Stromal cell of bone marrow (primary cell): ENCODE data around the gene SPRED1.
A peak's percentile ranks its signal among the peaks of the same experiment; 100 is the strongest.

Experiments
- DNase-seq: peaks from one replicate; pipeline ENCODE4 v3.0.0-alpha.2; 2012; ENCODE audit warnings: low read depth

Gene SPRED1

DNA sequence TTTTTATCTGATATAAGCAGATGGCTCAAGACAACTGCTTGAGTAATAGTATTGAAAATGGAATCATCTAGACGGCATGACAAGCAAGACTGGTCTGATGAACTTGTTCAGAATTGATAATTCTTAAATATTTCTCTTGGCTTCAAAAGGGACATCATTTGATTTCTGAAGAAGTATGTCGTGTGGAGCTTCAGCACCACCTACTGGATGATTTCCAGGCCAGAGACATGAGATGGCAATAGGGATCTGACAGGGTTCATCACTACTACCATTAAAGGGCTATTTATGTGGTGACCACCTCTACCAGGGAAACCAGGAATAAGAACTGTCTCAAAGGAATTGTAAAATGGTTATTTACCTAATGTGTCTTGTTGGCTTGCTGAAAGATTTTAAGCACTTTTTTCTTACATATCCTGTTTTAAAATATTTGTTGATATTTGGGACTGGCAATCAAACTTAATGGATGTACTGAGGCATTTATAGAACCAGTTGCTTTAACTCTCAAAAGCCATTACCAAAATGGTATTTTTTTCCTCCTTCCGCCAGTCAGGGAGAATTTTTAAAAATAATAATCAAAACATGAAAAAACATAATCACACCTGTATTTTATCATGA is 101.8 kb downstream of the SPRED1 start:
- peak; percentile 53 for DNase-seq

DNA sequence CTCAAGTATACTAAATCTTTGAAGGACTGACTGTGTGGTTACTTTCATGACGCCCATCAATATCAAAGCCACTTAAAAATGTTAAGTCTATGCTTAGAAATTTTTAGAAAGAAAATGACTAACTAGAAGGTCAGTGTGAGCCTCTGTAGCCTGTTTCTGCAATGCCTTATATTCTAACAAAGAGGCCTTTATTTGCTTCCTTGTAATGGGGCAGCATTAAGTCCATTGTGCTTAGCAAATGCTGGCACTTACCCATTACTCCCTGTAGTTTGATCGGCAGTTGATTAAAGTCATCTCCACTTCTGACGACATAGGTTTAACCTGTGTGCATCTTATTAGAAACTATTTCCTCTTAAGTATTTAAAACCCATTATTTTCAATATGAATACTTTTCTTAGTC is 109.7 kb downstream of the SPRED1 start:
- DNase-seq = no peak

DNA sequence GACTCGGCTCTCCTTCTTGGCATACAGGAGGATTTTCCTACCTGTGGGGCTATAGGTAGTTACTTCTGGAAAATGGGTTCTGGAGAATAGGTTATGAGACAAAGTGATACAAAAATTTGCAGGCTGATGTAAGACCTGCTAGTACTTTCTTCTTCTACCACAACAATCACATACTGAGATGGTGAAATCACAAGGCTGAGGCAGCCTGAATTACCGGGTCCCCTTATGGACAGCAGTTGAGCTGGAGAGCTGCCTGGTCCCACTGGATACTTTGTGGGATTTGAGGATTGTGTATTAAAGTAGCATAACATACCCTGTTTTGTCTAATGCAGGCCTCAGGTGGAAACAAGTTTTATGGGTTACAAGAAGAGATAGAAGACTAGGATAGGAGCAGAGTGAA is 114.8 kb downstream of the SPRED1 start:
- no peak for DNase-seq

DNA sequence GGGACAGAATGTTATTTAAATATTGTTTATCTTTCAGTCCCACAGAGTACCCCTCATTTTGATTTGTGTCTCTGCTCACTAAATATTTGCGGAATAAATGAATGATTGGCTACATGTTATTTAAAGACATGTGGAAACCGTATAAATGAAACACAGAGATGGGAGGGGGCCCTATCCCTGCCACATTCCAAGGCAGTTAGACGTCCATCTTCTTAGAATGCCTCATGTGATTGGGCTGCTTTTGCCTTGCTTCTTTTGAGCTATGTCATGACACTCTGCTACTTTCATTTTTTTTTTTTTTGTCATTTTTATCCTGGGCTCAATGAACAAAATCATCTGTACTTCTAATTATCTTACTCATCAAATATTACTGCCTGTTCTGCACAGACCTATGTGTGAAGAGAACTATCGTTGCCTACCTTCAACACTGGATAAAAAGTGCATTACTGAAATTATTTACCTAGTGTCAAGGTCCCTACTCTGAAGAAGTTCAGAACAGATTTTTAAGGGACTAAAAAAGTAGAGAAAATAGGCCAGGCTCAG is 117.4 kb downstream of the SPRED1 start:
- no peak for DNase-seq

DNA sequence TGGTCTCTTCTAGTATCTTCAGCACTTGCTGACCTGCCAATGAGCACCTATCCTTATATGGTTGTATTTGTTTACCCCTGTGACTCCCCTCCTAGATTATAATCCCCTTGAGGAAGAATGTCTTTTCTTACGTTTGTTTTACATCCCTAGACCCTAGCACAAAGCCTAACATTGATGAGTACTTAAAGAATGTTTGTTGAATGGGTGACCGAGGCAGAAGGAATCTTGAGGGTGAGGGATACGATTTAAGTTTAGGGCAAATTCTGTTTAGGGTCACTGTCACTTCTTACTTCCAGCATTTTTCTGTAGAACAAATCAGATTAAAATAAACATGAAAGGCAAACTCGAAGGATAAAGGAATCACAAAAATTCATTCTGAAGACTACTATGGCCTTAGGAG is 120.4 kb downstream of the SPRED1 start:
- DNase-seq = no peak

DNA sequence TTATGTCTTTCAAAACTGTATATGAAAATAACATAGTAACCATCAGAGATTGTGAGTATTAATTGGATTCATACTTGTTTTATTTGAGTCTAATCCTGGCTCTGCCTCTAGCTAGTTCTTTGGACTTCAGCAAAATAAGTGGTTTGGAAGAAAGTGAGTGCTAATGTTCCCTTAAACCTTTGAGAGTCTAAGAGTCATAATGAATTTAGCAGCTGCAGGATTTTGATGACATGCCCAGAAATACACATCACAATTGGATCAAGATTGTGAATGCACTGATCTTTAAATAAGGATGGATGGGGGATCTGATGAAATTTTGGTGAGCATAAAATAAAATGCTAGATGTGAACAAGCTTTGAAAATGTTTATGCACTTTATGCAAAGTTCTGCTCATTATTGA is 121.4 kb downstream of the SPRED1 start:
- no peak for DNase-seq

DNA sequence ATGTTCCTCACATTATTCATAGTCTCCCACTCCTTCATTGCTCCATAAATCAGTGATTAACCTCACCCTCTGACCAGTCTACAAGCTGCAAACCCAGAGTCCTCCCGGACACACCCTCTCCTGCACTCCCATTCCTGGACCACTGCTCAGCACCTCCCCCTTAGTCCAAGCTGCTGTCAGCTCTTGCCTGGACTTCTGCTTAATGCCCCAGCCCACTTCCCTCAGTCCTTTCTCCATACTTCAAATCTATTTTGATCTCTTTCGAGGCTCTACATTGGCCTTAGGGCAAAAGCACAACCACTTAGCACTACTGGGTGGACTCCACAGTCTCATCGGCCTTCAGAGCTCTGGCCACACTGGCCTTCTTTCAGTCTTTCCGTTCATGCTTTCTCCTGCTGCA is 121.9 kb downstream of the SPRED1 start:
- no peak for DNase-seq

DNA sequence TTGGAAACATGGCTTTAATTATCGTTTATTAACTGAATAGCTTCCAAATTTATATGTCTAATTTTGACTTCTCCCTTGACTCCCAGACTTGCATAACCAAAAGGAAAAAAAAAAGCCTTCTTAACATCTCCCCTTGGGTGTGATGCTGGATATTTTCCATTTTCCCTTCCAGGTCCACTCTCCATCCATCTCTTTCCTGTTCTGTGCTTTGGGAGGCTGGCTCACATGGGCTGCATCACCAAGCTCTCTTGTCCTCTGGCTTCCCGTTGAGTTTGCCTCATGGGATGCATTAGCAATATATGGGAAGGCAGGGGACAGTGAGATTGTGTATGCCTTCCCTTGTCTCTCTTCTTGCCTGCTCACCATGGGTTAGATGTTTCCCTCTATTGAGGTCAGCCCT is 123.4 kb downstream of the SPRED1 start:
- no peak for DNase-seq

DNA sequence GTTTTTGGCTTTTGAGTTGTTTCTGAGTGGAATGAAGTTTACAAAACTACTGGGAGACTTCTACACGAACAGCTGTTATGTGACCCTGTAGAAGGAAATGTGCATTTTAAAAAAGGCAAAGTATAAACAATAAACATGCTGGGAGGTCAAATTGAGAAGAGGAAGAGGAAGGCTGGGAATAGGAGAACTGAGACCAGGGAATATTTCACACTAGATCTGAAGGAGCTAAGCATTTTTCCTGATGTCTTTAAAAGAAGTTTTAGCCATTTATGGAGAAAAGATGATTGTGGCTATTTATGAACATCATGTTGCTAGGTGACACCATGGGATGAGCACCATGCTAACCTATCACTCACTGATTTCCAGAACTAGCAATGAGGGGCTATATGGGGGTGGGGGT is 125.0 kb downstream of the SPRED1 start:
- DNase-seq = no peak

DNA sequence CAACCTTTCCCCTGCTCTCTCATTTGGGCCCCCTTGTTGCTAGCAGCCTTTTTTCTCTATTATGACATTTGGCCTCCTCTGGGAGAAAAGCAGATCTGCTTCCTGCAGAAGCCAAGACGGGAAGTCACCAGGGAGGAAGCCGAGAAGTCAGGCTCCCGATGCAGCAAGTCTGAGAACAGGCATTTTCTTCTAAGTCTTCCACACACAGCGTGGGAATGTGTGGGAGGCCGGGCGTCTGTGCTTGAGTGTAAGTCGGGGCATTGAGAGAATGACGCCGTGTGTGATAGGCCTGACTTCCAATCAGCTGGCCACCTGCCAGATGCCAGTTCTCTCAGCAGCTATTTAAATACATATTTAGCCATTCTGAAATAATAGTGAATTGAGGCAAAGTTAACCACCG is 125.5 kb downstream of the SPRED1 start:
- no peak for DNase-seq

DNA sequence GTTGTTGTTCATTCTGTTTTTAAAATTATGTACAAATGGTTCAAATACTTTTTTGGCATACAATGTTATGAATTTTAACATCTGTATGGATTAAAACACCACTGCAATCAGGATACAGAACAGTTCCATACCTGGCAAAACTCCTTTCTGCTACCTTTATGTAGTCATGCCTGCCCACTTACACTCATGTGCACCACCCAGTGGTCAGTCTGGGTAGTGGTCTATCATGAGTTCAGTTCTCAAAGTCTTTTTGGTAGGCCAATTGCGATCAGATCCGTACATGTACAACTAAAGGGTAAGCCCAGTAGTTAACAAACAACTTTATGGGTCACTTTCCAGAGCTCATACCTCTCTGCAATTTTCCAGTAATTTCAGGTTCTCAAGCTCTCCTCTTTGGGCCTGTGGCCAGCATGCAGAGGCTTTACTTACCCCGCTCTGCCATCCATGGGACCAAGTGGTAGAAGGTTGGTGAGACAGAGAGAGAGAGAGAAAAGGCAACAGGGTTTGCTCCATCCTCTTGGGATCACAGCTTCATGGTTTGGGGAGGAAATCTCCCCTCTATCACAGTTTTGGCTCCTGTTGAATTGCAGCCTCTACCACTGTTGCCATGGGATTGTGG is 137.4 kb downstream of the SPRED1 start:
- no peak for DNase-seq

DNA sequence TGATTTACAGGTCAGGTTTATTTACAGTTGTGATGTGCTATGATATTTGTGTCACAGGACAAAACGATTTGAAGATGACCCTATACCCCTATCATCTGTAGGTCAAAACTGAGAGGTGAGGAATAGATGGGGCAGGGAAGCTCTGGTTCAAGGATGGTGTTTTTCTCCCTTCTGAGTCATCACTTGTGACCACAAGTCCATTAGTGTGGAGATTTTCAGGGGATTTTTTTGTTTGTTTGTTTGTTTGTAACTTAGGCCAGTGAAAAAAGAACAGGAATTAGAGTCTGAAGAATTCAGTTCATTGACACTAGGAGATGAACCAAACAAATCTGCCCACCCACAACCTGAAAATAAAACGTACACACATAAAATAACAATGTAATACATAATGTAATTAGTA is 138.6 kb downstream of the SPRED1 start:
- no peak for DNase-seq

DNA sequence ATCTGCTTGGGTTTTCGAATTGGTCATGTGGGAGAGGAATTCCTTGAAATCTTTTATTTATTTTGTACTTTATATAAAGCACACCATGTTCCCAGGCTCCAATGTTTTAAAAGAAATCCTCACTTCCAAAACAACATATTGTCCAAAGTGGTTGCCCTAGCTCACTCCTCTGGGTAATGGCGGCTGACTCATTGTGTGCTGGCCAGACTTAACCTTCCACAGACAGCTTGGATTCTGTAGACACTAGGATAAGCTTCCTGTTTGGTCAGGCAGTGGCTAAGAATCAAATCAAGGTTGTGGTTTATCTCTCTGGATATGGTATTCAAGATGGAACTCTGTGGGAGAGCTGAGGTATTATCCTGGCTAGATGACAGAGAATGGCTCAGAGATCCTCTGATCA is 145.5 kb downstream of the SPRED1 start:
- DNase-seq = peak; percentile 94

DNA sequence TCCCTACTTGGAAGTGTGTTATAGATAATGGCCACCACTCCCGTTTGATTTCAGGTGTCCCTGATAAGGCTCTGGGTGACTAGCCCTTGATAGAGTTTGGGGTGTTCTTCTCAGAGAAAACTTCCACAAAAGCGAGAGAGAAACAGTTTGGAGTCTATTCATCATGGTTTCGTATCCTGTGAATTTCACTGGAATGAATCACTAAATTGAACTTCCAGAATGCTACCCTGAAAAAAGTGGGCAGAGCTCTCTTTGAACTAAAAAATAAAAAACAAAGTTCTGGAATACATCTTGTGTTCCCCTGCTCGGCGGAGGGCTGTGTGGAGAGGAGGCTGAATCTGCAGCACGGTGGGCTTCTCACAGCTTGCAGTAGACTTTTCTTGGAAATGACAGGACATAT is 148.5 kb downstream of the SPRED1 start:
- peak; percentile 21 for DNase-seq

DNA sequence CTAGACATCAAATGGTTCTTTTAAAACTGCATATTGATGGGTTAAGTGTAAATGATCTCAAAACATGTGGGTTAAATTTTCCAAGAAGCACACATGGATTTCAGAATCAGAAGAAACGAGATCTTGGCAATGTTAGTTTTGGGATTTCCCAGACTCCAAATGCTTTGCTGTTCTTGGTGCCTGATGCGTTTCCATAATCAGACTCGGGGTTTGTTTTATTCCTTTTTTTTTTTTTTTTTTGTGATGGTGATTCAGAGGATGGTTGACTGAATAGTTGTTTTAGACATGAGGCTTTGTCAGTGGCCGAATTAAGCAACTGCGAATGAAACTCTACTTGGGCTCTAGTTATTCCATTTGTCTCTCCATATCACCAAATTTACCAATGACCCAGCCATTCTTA is 149.1 kb downstream of the SPRED1 start:
- peak; percentile 33 for DNase-seq

DNA sequence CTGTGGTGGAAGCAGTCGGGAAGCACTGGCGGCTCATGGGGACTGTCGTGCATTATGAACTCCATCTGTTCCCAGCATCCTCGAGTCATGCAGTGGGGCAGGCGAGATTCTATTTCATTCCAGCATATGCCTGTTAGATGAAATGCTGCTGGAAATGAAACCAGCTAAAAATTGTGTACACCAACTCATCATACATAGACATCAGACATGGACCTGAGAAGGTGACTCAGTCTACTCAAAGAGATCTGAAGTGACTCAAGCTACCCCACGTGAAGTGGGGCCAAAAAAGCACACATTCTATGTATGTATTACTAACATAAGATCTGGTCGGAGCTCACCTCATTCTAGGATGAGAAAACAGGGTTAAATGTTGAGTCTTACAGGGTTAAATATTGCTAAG is 153.8 kb downstream of the SPRED1 start:
- DNase-seq = no peak
